H1 (cell line): Measurements from ENCODE around the gene FSTL4.

Experiments used
- CBX5 ChIP-seq: fragments of 300-800, 300-1000 bp; sonication (generic); IDR thresholded peaks from 2 replicates; pipeline ENCODE4 v1.7.1; 2016; ENCODE audit warnings: antibody characterized with exemption, low read length, low read depth
- CEBPB ChIP-seq: IDR thresholded peaks from 2 replicates; pipeline ENCODE4 v1.6.1; 2012; ENCODE audit warnings: low read depth, low read length
- HDAC6 ChIP-seq: IDR thresholded peaks from one replicate; pipeline ENCODE4 v1.7.1; 2012; ENCODE audit warnings: low read depth, mild to moderate bottlenecking, inconsistent platforms, low read length, moderate library complexity
- MAFK ChIP-seq: IDR thresholded peaks from 2 replicates; pipeline ENCODE4 v1.6.1; 2012; ENCODE audit warnings: low read depth, mild to moderate bottlenecking, improper control_type of control experiment, low read length
- NRF1 ChIP-seq: IDR thresholded peaks from 2 replicates; pipeline ENCODE4 v1.6.1; 2011; ENCODE audit warnings: mild to moderate bottlenecking, low read depth, low read length, improper control_type of control experiment
- POLR2A ChIP-seq, 2 experiments: IDR thresholded peaks; 1 replicate in 1 of 2; 2 replicates in 1 of 2; pipeline ENCODE4 v1.6.1; 2011; ENCODE audit warnings: low read depth in 2 of 2, low read length in 2 of 2, mild to moderate bottlenecking in 2 of 2; ENCODE audit errors: control extremely low read depth in 1 of 2
- POLR2AphosphoS5 ChIP-seq: IDR thresholded peaks from 2 replicates; pipeline ENCODE4 v1.6.1; 2011; ENCODE audit warnings: low read depth, low read length
- RFX5 ChIP-seq: IDR thresholded peaks from 2 replicates; pipeline ENCODE4 v1.6.1; 2011; ENCODE audit warnings: low read depth, low read length, improper control_type of control experiment, borderline replicate concordance
- SIN3A ChIP-seq, 2 experiments: IDR thresholded peaks in 1 of 2; conservative IDR thresholded peaks in 1 of 2; 2 replicates each; pipeline ENCODE4 v1.6.1; 2011 to 2012; ENCODE audit warnings: low read length in 2 of 2, improper control_type of control experiment in 1 of 2, low read depth in 1 of 2, mild to moderate bottlenecking in 1 of 2
- SUZ12 ChIP-seq: fragments of 200-600 bp; sonication (generic); IDR thresholded peaks from 2 replicates; pipeline ENCODE4 v1.6.1; 2012; ENCODE audit warnings: mild to moderate bottlenecking, inconsistent platforms, low read length, moderate library complexity, mixed read lengths
- USF2 ChIP-seq: IDR thresholded peaks from 2 replicates; pipeline ENCODE4 v1.6.1; 2011; ENCODE audit warnings: low read length, improper control_type of control experiment
- TF ChIP-seq, protein P1 (sequence below), 3 experiments: IDR thresholded peaks; 1 replicate in 2 of 3; 2 replicates in 1 of 3; pipeline versions ENCODE4 v1.5.1 to v1.6.1; 2011; ENCODE audit warnings: low read length in 3 of 3, mild to moderate bottlenecking in 3 of 3, inconsistent platforms in 2 of 3, low read depth in 1 of 3, moderate library complexity in 1 of 3; ENCODE audit not compliant: insufficient read depth in 1 of 3; ENCODE audit errors: control extremely low read depth in 1 of 3

GRCh38 chr5:133274597-133274935 lies 337.8 kb downstream of the FSTL4 start:
- no peak for TF ChIP-seq NRF1
- no peak for TF ChIP-seq POLR2A (IDR thresholded peaks at IDR 0.05; ENCODE audit: control extremely low read depth in 1 of 2, low read depth in 2 of 2, low read length in 2 of 2)
- TF ChIP-seq CEBPB = no peak
- TF ChIP-seq, protein P1, sequence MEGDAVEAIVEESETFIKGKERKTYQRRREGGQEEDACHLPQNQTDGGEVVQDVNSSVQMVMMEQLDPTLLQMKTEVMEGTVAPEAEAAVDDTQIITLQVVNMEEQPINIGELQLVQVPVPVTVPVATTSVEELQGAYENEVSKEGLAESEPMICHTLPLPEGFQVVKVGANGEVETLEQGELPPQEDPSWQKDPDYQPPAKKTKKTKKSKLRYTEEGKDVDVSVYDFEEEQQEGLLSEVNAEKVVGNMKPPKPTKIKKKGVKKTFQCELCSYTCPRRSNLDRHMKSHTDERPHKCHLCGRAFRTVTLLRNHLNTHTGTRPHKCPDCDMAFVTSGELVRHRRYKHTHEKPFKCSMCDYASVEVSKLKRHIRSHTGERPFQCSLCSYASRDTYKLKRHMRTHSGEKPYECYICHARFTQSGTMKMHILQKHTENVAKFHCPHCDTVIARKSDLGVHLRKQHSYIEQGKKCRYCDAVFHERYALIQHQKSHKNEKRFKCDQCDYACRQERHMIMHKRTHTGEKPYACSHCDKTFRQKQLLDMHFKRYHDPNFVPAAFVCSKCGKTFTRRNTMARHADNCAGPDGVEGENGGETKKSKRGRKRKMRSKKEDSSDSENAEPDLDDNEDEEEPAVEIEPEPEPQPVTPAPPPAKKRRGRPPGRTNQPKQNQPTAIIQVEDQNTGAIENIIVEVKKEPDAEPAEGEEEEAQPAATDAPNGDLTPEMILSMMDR (IDR thresholded peaks at IDR 0.05; ENCODE audit: control extremely low read depth in 1 of 3, insufficient read depth in 1 of 3, low read depth in 1 of 3, low read length in 3 of 3) = no peak
- no peak for TF ChIP-seq HDAC6
- TF ChIP-seq MAFK = no peak
- no peak for TF ChIP-seq CBX5
- TF ChIP-seq SUZ12 = no peak
- no peak for TF ChIP-seq USF2
- no peak for TF ChIP-seq RFX5
- no peak for TF ChIP-seq POLR2AphosphoS5
- TF ChIP-seq SIN3A (conservative IDR thresholded peaks at IDR 0.05 in 1 of 2, IDR thresholded peaks at IDR 0.05 in 1 of 2; ENCODE audit: low read depth in 1 of 2, low read length in 2 of 2) = no peak
